ENCODE data around the gene AGPAT4. TPM values are rescaled to one million over a fixed set of nuclear protein-coding genes. Genes with fewer than 3 reads are reported as not detected.

The AGPAT4 gene
- total and polyA plus RNA-seq, 3 donors from 2014 or later: 5.4 to 7.2 (median 6.4) TPM

- no peaks in the 10 kb centered on the region for H3K36me3 ChIP-seq (ENCODE audit: low read depth, missing control alignments)
- no peaks in the 10 kb centered on the region for H3K4me1 ChIP-seq
- no peak for DNase-seq
- no peaks in the 10 kb centered on the region for H3K9me3 ChIP-seq
- H3K4me3 ChIP-seq: no peak overlapping the region
- no peak overlapping the region for H3K27ac ChIP-seq
- TF ChIP-seq, protein P1, sequence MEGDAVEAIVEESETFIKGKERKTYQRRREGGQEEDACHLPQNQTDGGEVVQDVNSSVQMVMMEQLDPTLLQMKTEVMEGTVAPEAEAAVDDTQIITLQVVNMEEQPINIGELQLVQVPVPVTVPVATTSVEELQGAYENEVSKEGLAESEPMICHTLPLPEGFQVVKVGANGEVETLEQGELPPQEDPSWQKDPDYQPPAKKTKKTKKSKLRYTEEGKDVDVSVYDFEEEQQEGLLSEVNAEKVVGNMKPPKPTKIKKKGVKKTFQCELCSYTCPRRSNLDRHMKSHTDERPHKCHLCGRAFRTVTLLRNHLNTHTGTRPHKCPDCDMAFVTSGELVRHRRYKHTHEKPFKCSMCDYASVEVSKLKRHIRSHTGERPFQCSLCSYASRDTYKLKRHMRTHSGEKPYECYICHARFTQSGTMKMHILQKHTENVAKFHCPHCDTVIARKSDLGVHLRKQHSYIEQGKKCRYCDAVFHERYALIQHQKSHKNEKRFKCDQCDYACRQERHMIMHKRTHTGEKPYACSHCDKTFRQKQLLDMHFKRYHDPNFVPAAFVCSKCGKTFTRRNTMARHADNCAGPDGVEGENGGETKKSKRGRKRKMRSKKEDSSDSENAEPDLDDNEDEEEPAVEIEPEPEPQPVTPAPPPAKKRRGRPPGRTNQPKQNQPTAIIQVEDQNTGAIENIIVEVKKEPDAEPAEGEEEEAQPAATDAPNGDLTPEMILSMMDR (IDR thresholded peaks at IDR 0.05): no peak
- TF ChIP-seq POLR2A (IDR thresholded peaks at IDR 0.05): no peak
- H3K27me3 ChIP-seq: no peaks in the 10 kb centered on the region
- intact Hi-C loops (cut with DNase I; ENCODE audit: low total_unique reads): no loop called here
- 88 to 93% methylated on average over 2 of the region's 2 CpGs for WGBS, 2 donors
These were observed 104.8 kb downstream of the AGPAT4 start for GRCh38 chr6:161169035-161169434.

DNA sequence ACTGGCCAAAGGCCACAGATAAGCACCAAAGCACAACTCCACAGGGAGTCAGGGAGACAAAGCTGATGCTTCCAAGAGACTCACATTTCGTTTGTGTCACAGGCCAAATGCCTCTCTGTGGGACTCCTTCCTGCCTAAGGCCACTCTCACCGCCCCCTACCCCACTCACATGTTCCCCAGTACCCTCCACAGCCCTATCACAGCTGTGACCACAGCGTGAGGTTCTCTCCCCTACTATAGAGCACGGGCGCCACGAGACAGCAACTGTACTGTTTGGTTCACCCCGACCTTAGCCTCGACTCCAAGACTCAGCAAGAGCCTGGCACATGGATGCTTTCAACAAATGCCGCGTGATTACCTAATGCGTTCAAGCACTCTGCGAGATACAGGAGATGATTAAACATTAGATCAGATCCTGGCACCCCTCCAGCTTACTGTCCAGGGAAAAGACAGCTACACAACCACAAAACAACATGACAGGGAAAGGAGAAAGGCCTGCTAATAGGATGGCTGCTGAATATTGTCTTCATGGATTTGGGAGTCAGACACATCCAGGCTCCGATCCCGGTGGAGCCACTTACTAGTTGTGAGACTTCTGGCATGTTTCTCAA is 105.5 kb downstream of the AGPAT4 start:
- H3K36me3 ChIP-seq (ENCODE audit: low read depth, missing control alignments): no peaks in the 10 kb centered on the region
- no peak for DNase-seq
- no peaks in the 10 kb centered on the region for H3K27me3 ChIP-seq
- no peak overlapping the region for H3K27ac ChIP-seq
- no peaks in the 10 kb centered on the region for H3K4me1 ChIP-seq
- H3K9me3 ChIP-seq: no peaks in the 10 kb centered on the region
- intact Hi-C loops (cut with DNase I; ENCODE audit: low total_unique reads): no loop called here
- WGBS, 2 donors: 93% methylated on average over 14 of the region's 14 CpGs
- H3K4me3 ChIP-seq: no peak overlapping the region
- no peak for TF ChIP-seq POLR2A (IDR thresholded peaks at IDR 0.05)

GRCh38 chr6:161166677-161167076 is 107.2 kb downstream of the AGPAT4 start:
- Histone ChIP-seq H3K27me3 (no peaks in the 10 kb centered on the region), H3K4me1 (no peaks in the 10 kb centered on the region), H3K36me3 (ENCODE audit: low read depth, missing control alignments) (no peaks in the 10 kb centered on the region), H3K9me3 (no peaks in the 10 kb centered on the region), H3K4me3 (no peak overlapping the region), H3K27ac (no peak overlapping the region)
- no peak for TF ChIP-seq POLR2A (IDR thresholded peaks at IDR 0.05)
- TF ChIP-seq, protein P1 (IDR thresholded peaks at IDR 0.05): no peak
- intact Hi-C loops (cut with DNase I; ENCODE audit: low total_unique reads): no loop called here
- 95 to 98% methylated on average over 5 of the region's 5 CpGs for WGBS, 2 donors
- no peak for DNase-seq

- TF ChIP-seq, protein P1 (IDR thresholded peaks at IDR 0.05): no peak
- no peak for TF ChIP-seq POLR2A (IDR thresholded peaks at IDR 0.05)
- Histone ChIP-seq H3K27ac (no peak overlapping the region), H3K9me3 (no peaks in the 10 kb centered on the region), H3K36me3 (ENCODE audit: low read depth, missing control alignments) (no peaks in the 10 kb centered on the region), H3K4me1 (no peaks in the 10 kb centered on the region), H3K4me3 (no peak overlapping the region), H3K27me3 (no peaks in the 10 kb centered on the region)
- intact Hi-C loops (cut with DNase I; ENCODE audit: low total_unique reads): no loop called here
- 94 to 96% methylated on average over 11 of the region's 11 CpGs for WGBS, 2 donors
- no peak for DNase-seq
These were observed 107.7 kb downstream of the AGPAT4 start for GRCh38 chr6:161166176-161166575.

- H3K4me1 ChIP-seq: no peaks in the 10 kb centered on the region
- H3K4me3 ChIP-seq: no peak overlapping the region
- TF ChIP-seq POLR2A (IDR thresholded peaks at IDR 0.05): no peak
- TF ChIP-seq, protein P1 (IDR thresholded peaks at IDR 0.05): no peak
- no peak for DNase-seq
- H3K27ac ChIP-seq: no peak overlapping the region
- H3K27me3 ChIP-seq: no peaks in the 10 kb centered on the region
- intact Hi-C loops (cut with DNase I; ENCODE audit: low total_unique reads): no loop called here
- 94 to 97% methylated on average over 9 of the region's 9 CpGs for WGBS, 2 donors
- H3K9me3 ChIP-seq: no peaks in the 10 kb centered on the region
- H3K36me3 ChIP-seq (ENCODE audit: low read depth, missing control alignments): no peaks in the 10 kb centered on the region
These were observed 109.7 kb downstream of the AGPAT4 start for GRCh38 chr6:161164182-161164625.

All from testis (tissue), 3 donors.